Measurements from ENCODE around the gene TMTC4. TPM values are rescaled to one million over a fixed set of nuclear protein-coding genes. Genes with fewer than 3 reads are reported as not detected.
A peak's percentile ranks its signal among the peaks of the same experiment; 100 is the strongest.

Gene TMTC4
- total and polyA plus RNA-seq, 5 donors: 3.8 to 9.1 (median 7.2) TPM

DNA sequence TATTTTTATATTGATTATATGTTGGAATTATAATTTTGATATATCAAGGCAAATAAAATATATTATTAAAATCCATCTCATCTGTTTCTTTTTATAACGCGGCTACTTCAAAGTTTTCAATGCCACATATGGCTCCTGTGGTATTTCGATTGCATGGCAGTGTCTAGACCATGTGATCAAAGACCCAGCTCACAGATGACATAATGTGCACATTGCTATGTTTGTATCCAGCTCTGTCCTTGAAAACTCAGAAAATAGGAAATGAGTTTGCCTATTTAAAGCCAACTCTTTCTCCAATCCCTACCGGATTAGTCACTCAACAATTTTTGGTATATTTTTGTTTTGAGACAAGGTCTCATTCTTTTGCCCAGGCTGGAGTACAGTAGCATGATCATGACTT is 26.2 kb downstream of the TMTC4 start:
- 90% methylated on average over 4 of the region's 4 CpGs for WGBS
- no peak for DNase-seq
- Histone ChIP-seq H3K27me3 (ENCODE audit: control insufficient read depth, insufficient read depth) (no peaks in the 10 kb centered on the region), H3K4me1 (ENCODE audit: control insufficient read depth, insufficient read depth, low read length) (no peaks in the 10 kb centered on the region), H3K9me3 (ENCODE audit: control insufficient read depth, low read length) (no peaks in the 10 kb centered on the region), H3K4me3 (ENCODE audit: low read length) (no peak overlapping the region), H3K27ac (ENCODE audit: low read length) (no peak overlapping the region)
- intact Hi-C loops (cut with DNase I): no loop called here
- no peak for ATAC-seq

DNA sequence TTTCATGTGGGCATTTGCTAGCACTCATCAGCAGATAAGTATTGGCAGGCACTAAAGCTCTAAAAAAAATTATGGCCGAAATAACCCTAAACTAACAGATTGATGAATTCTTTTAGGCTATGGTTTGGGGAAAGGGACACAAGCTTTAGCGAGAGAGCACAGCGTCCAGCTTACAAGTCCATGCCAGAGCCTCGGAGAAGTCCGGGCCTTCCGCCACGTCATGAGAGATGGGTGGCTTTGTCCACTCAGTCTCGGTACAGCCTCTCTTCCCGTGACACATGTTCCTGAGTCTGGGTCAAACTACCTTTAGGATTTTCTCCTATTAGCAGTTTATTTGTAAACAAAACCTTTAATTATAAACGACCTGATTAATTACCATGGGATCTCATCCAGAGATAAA is 27.7 kb downstream of the TMTC4 start:
- DNase-seq: no peak
- WGBS: 85% methylated on average over 10 of the region's 10 CpGs
- Histone ChIP-seq H3K9me3 (ENCODE audit: control insufficient read depth, low read length) (no peaks in the 10 kb centered on the region), H3K4me3 (ENCODE audit: low read length) (no peak overlapping the region), H3K4me1 (ENCODE audit: control insufficient read depth, insufficient read depth, low read length) (no peaks in the 10 kb centered on the region), H3K27ac (ENCODE audit: low read length) (no peak overlapping the region), H3K27me3 (ENCODE audit: control insufficient read depth, insufficient read depth) (no peaks in the 10 kb centered on the region)
- intact Hi-C loops (cut with DNase I): no loop called here
- ATAC-seq: no peak

GRCh38 chr13:100646030-100646673 is 28.4 kb downstream of the TMTC4 start:
- Histone ChIP-seq H3K9me3 (ENCODE audit: control insufficient read depth, low read length) (no peaks in the 10 kb centered on the region), H3K4me1 (ENCODE audit: control insufficient read depth, insufficient read depth, low read length) (no peaks in the 10 kb centered on the region), H3K4me3 (ENCODE audit: low read length) (no peak overlapping the region), H3K27me3 (ENCODE audit: control insufficient read depth, insufficient read depth) (no peaks in the 10 kb centered on the region), H3K27ac (ENCODE audit: low read length) (no peak overlapping the region)
- DNase-seq (no peak), ATAC-seq (no peak)
- 79% methylated on average over 12 of the region's 12 CpGs for WGBS
- intact Hi-C loops (cut with DNase I): no loop called here

DNA sequence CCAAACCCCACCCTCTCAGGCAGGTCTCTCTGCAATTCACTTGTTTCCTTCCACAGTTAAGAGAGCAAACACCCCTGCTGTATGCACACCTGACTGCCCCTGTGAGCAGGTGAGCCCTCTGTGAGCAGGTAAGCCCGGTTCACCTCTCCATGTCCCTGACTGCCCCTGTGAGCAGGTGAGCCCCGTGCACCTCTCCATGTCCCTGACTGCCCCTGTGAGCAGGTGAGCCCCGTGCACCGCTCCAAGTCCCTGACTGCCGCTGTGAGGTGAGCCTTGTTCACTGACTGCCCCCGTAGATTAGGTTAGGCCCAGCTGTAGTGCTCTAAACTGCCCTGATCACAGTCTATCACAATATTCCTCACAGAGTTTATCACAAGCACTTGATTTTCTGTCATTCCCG is 29.2 kb downstream of the TMTC4 start:
- intact Hi-C loops (cut with DNase I): no loop called here
- Histone ChIP-seq H3K27me3 (ENCODE audit: control insufficient read depth, insufficient read depth) (no peaks in the 10 kb centered on the region), H3K27ac (ENCODE audit: low read length) (no peak overlapping the region), H3K9me3 (ENCODE audit: control insufficient read depth, low read length) (no peaks in the 10 kb centered on the region), H3K4me3 (ENCODE audit: low read length) (no peak overlapping the region), H3K4me1 (ENCODE audit: control insufficient read depth, insufficient read depth, low read length) (no peaks in the 10 kb centered on the region)
- ATAC-seq: no peak
- no peak for DNase-seq
- WGBS: 96% methylated on average over 7 of the region's 7 CpGs

- intact Hi-C loops (cut with DNase I): no loop called here
- WGBS: 82% methylated on average over 7 of the region's 7 CpGs
- no peaks in the 10 kb centered on the region for H3K9me3 ChIP-seq (ENCODE audit: control insufficient read depth, low read length)
- H3K4me3 ChIP-seq (ENCODE audit: low read length): no peak overlapping the region
- H3K27ac ChIP-seq (ENCODE audit: low read length): no peak overlapping the region
- no peaks in the 10 kb centered on the region for H3K4me1 ChIP-seq (ENCODE audit: control insufficient read depth, insufficient read depth, low read length)
- ATAC-seq (no peak), DNase-seq (no peak)
- H3K27me3 ChIP-seq (ENCODE audit: control insufficient read depth, insufficient read depth): no peaks in the 10 kb centered on the region
Measured at GRCh38 chr13:100644371-100644770, 30.2 kb downstream of the TMTC4 start.

GRCh38 chr13:100637796-100638195 is 36.8 kb downstream of the TMTC4 start:
- ATAC-seq (no peak), DNase-seq (no peak)
- H3K4me3 ChIP-seq (ENCODE audit: low read length): no peak overlapping the region
- no peaks in the 10 kb centered on the region for H3K4me1 ChIP-seq (ENCODE audit: control insufficient read depth, insufficient read depth, low read length)
- WGBS: 81% methylated on average over 5 of the region's 5 CpGs
- intact Hi-C loops (cut with DNase I): no loop called here
- no peaks in the 10 kb centered on the region for H3K9me3 ChIP-seq (ENCODE audit: control insufficient read depth, low read length)
- H3K27me3 ChIP-seq (ENCODE audit: control insufficient read depth, insufficient read depth): no peaks in the 10 kb centered on the region
- no peak overlapping the region for H3K27ac ChIP-seq (ENCODE audit: low read length)

- Histone ChIP-seq H3K4me3 (ENCODE audit: low read length) (no peak overlapping the region), H3K9me3 (ENCODE audit: control insufficient read depth, low read length) (no peaks in the 10 kb centered on the region), H3K27ac (ENCODE audit: low read length) (no peak overlapping the region), H3K4me1 (ENCODE audit: control insufficient read depth, insufficient read depth, low read length) (no peaks in the 10 kb centered on the region), H3K27me3 (ENCODE audit: control insufficient read depth, insufficient read depth) (no peaks in the 10 kb centered on the region)
- 93% methylated on average over 16 of the region's 16 CpGs for whole genome bisulfite sequencing
- DNase-seq: no peak
- ATAC-seq: no peak
- intact Hi-C loops (cut with DNase I): no loop called here
Measured at GRCh38 chr13:100637380-100637779, 37.2 kb downstream of the TMTC4 start.

DNA sequence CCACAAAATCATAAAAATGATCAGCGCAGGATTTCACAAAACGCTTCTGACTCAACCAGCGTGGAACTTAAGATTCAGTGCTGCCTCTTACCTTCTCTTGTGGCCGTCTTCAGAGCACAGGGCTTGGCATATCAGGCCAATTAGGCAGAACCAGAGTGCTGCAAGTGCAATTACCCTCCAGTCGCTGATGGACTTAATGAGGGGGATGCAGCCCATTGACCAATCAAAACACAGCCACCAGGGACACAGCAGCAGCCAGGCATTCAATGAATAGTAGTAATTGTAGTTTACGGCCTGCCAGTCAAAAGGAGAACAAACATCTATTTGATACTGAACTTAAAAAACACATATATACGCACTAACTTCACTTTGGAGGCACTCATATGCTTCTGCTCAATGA is 38.2 kb downstream of the TMTC4 start:
- Histone ChIP-seq H3K27me3 (ENCODE audit: control insufficient read depth, insufficient read depth) (no peaks in the 10 kb centered on the region), H3K4me1 (ENCODE audit: control insufficient read depth, insufficient read depth, low read length) (no peaks in the 10 kb centered on the region), H3K27ac (ENCODE audit: low read length) (no peak overlapping the region), H3K4me3 (ENCODE audit: low read length) (no peak overlapping the region), H3K9me3 (ENCODE audit: control insufficient read depth, low read length) (no peaks in the 10 kb centered on the region)
- WGBS: 95% methylated on average over 7 of the region's 7 CpGs
- no peak for DNase-seq
- intact Hi-C loops (cut with DNase I): no loop called here
- ATAC-seq: no peak

- Histone ChIP-seq H3K27ac (ENCODE audit: low read length) (no peak overlapping the region), H3K9me3 (ENCODE audit: control insufficient read depth, low read length) (no peaks in the 10 kb centered on the region), H3K4me3 (ENCODE audit: low read length) (no peak overlapping the region), H3K4me1 (ENCODE audit: control insufficient read depth, insufficient read depth, low read length) (no peaks in the 10 kb centered on the region), H3K27me3 (ENCODE audit: control insufficient read depth, insufficient read depth) (no peaks in the 10 kb centered on the region)
- WGBS: 94% methylated on average over 7 of the region's 7 CpGs
- intact Hi-C loops (cut with DNase I): no loop called here
- ATAC-seq (no peak), DNase-seq (no peak)
Measured at GRCh38 chr13:100636004-100636403, 38.6 kb downstream of the TMTC4 start.

- 93% methylated on average over 12 of the region's 12 CpGs for WGBS
- DNase-seq (no peak), ATAC-seq (no peak)
- Histone ChIP-seq H3K27me3 (ENCODE audit: control insufficient read depth, insufficient read depth) (no peaks in the 10 kb centered on the region), H3K4me1 (ENCODE audit: control insufficient read depth, insufficient read depth, low read length) (no peaks in the 10 kb centered on the region), H3K9me3 (ENCODE audit: control insufficient read depth, low read length) (no peaks in the 10 kb centered on the region), H3K27ac (ENCODE audit: low read length) (no peak overlapping the region), H3K4me3 (ENCODE audit: low read length) (no peak overlapping the region)
- intact Hi-C loops (cut with DNase I): no loop called here
Measured at GRCh38 chr13:100634696-100635095, 39.9 kb downstream of the TMTC4 start.

DNA sequence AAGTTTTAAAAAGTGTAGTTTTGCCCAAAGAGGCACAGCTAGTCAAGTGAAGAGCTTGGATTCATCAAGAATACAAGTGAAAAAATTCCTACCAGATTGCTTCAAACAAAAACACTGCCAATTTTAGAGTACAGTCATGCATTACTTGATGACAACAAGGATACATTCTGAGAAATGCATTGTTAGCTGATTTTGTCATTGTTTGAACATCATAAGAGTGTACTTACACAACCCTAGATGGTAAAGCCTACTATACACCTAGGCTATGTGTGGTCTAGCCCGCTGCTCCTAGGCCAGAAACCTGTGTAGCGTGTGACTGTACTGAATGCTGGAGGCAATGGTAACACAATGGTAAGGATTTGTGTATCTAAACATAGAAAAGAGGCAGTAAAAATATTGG is 41.1 kb downstream of the TMTC4 start:
- Histone ChIP-seq H3K9me3 (ENCODE audit: control insufficient read depth, low read length) (no peaks in the 10 kb centered on the region), H3K27me3 (ENCODE audit: control insufficient read depth, insufficient read depth) (no peaks in the 10 kb centered on the region), H3K4me1 (ENCODE audit: control insufficient read depth, insufficient read depth, low read length) (no peaks in the 10 kb centered on the region), H3K27ac (ENCODE audit: low read length) (no peak overlapping the region), H3K4me3 (ENCODE audit: low read length) (no peak overlapping the region)
- 98% methylated on average over 2 of the region's 2 CpGs for WGBS
- ATAC-seq: no peak
- DNase-seq: no peak
- intact Hi-C loops (cut with DNase I): no loop called here

- 77% methylated on average over 8 of the region's 8 CpGs for WGBS
- Histone ChIP-seq H3K9me3 (ENCODE audit: control insufficient read depth, low read length) (no peaks in the 10 kb centered on the region), H3K4me1 (ENCODE audit: control insufficient read depth, insufficient read depth, low read length) (no peaks in the 10 kb centered on the region), H3K27me3 (ENCODE audit: control insufficient read depth, insufficient read depth) (no peaks in the 10 kb centered on the region), H3K27ac (ENCODE audit: low read length) (no peak overlapping the region), H3K4me3 (ENCODE audit: low read length) (no peak overlapping the region)
- ATAC-seq: peak in 1 of 2 donors; percentile 54
- no peak for DNase-seq
- intact Hi-C loops (cut with DNase I): no loop called here
Measured at GRCh38 chr13:100630555-100630954, 44.0 kb downstream of the TMTC4 start.

All from right cardiac atrium (tissue), 5 donors.